ENCODE data around the gene TXNDC2.

GRCh38 chr18:9868857-9869714, 16.7 kb upstream of the TXNDC2 start:
- TF ChIP-seq CTCF (conservative IDR thresholded peaks at IDR 0.05; ENCODE audit: low read length) (no peak), EZH2phosphoT487 (IDR thresholded peaks at IDR 0.05; ENCODE audit: borderline replicate concordance) (no peak)
